Hepatocyte (in vitro differentiated cells): ENCODE results near the gene ZNF432. TPM values are rescaled to one million over a fixed set of nuclear protein-coding genes. Genes with fewer than 3 reads are reported as not detected.

Source experiments
- DNase-seq: peaks from one replicate; pipeline ENCODE4 v3.0.0-alpha.2; 2016; ENCODE audit warnings: low spot score
- H2AFZ ChIP-seq: fragments of 200-600 bp; sonication (generic); 2 replicates; pipeline ENCODE4 v1.6.0; 2016; ENCODE audit warnings: antibody characterized with exemption, mild to moderate bottlenecking
- H3K27ac ChIP-seq: fragments of 200-600 bp; sonication (generic); 2 replicates; pipeline ENCODE4 v1.5.1; 2016; ENCODE audit warnings: mild to moderate bottlenecking
- H3K27me3 ChIP-seq: fragments of 200-600 bp; sonication (generic); 2 replicates; pipeline ENCODE4 v1.6.1; 2016
- H3K36me3 ChIP-seq: fragments of 200-600 bp; sonication (generic); replicated peaks from 2 replicates; pipeline ENCODE4 v1.5.1; 2016; ENCODE audit warnings: low read depth; ENCODE audit not compliant: insufficient read depth
- H3K4me1 ChIP-seq: fragments of 200-600 bp; sonication (generic); 2 replicates; pipeline ENCODE4 v1.5.1; 2016; ENCODE audit warnings: mild to moderate bottlenecking, moderate library complexity; ENCODE audit not compliant: insufficient read depth
- H3K4me2 ChIP-seq: fragments of 200-600 bp; sonication (generic); 2 replicates; pipeline ENCODE4 v1.6.0; 2016
- H3K4me3 ChIP-seq: fragments of 200-600 bp; sonication (generic); 2 replicates; pipeline ENCODE4 v1.5.1; 2016; ENCODE audit warnings: mild to moderate bottlenecking
- H3K79me2 ChIP-seq: fragments of 200-600 bp; sonication (generic); 2 replicates; pipeline ENCODE4 v1.6.0; 2017; ENCODE audit warnings: mild to moderate bottlenecking
- H3K9me2 ChIP-seq: fragments of 200-600 bp; sonication (generic); replicated peaks from 2 replicates; pipeline ENCODE4 v1.6.0; 2017; ENCODE audit warnings: mild to moderate bottlenecking; ENCODE audit not compliant: insufficient read depth
- H3K9me3 ChIP-seq: fragments of 200-600 bp; sonication (generic); 2 replicates; pipeline ENCODE4 v1.5.1; 2016; ENCODE audit warnings: low read depth, mild to moderate bottlenecking
- H4K20me1 ChIP-seq: fragments of 200-600 bp; sonication (generic); 2 replicates; pipeline ENCODE4 v1.6.0; 2016; ENCODE audit warnings: mild to moderate bottlenecking; ENCODE audit not compliant: insufficient read depth, poor library complexity, severe bottlenecking
- CTCF ChIP-seq: fragments of 200-600 bp; sonication (generic); IDR thresholded peaks from 2 replicates; pipeline ENCODE4 v1.5.1; 2016; ENCODE audit warnings: antibody characterized with exemption, mild to moderate bottlenecking; ENCODE audit not compliant: poor library complexity
- EZH2 ChIP-seq: fragments of 200-600 bp; sonication (generic); IDR thresholded peaks from 2 replicates; pipeline ENCODE4 v1.6.1; 2016; ENCODE audit warnings: antibody characterized with exemption, mild to moderate bottlenecking, borderline replicate concordance
- EZH2phosphoT487 ChIP-seq: fragments of 200-600 bp; sonication (generic); IDR thresholded peaks from one replicate; pipeline ENCODE4 v1.6.1; 2018; ENCODE audit warnings: antibody characterized with exemption, mild to moderate bottlenecking, low read depth, moderate library complexity; ENCODE audit not compliant: unreplicated experiment, severe bottlenecking
- WGBS: methylation state at CpG from one replicate; pipeline ENCODE4 v1.1.6; 2016; ENCODE audit warnings: low lambda C conversion rate; ENCODE audit errors: missing lambda C conversion rate; 5-methylcytosine and 5-hydroxymethylcytosine counted together
- polyA plus RNA-seq: library from polyadenylated mRNA; unstranded; fragments of >200 nt; fragmentation: Nextera tagmentation; extraction: Ambion mirVana; gene quantifications from 2 replicates; pipeline ENCODE4 v1.2.1, GENCODE V29; 2016
- total RNA-seq: library from RNA; depleted of rRNA; stranded (reverse); fragments of >200 nt; gene quantifications from 2 replicates; pipeline ENCODE4 v1.2.3, GENCODE V29; 2014

Gene ZNF432
- total and polyA plus RNA-seq, 2 experiments from 2014 or later: 3.4 to 10.1 TPM

- no peak overlapping the region for H3K4me2 ChIP-seq
- H3K79me2 ChIP-seq: no peaks in the 10 kb centered on the region
- H4K20me1 ChIP-seq: no peaks in the 10 kb centered on the region
- H3K4me1 ChIP-seq: no peaks in the 10 kb centered on the region
- TF ChIP-seq EZH2phosphoT487 (no peak), EZH2 (no peak), CTCF (no peak)
- H3K9me2 ChIP-seq: no peaks in the 10 kb centered on the region
- H3K27ac ChIP-seq: no peak overlapping the region
- H3K36me3 ChIP-seq: peaks cover 27% of the 10 kb centered on the region
- no peak overlapping the region for H3K4me3 ChIP-seq
- peaks cover 42% of the 10 kb centered on the region for H3K9me3 ChIP-seq
- no peak overlapping the region for H2AFZ ChIP-seq
- no peaks in the 10 kb centered on the region for H3K27me3 ChIP-seq
- no peak for DNase-seq
- 100% methylated on average over 4 of the region's 4 CpGs for WGBS
These were observed 9.5 kb downstream of the ZNF432 start for GRCh38 chr19:52039169-52039568.

GRCh38 chr19:52034051-52034728 is 14.4 kb downstream of the ZNF432 start:
- H2AFZ ChIP-seq: no peak overlapping the region
- no peaks in the 10 kb centered on the region for H3K4me1 ChIP-seq
- H4K20me1 ChIP-seq: no peaks in the 10 kb centered on the region
- peaks cover 60% of the 10 kb centered on the region for H3K9me3 ChIP-seq
- TF ChIP-seq CTCF (no peak), EZH2 (no peak), EZH2phosphoT487 (no peak)
- H3K9me2 ChIP-seq: no peaks in the 10 kb centered on the region
- H3K27me3 ChIP-seq: no peaks in the 10 kb centered on the region
- peaks cover 5% of the 10 kb centered on the region for H3K79me2 ChIP-seq
- H3K36me3 ChIP-seq: peaks cover 25% of the 10 kb centered on the region
- DNase-seq: no peak
- H3K4me3 ChIP-seq: peak overlapping the region; percentile 14
- 99% methylated on average over 12 of the region's 12 CpGs for WGBS
- no peak overlapping the region for H3K27ac ChIP-seq
- H3K4me2 ChIP-seq: no peak overlapping the region

GRCh38 chr19:52028780-52029123 is 19.9 kb downstream of the ZNF432 start:
- H3K9me2 ChIP-seq: no peaks in the 10 kb centered on the region
- TF ChIP-seq EZH2 (no peak), CTCF (no peak), EZH2phosphoT487 (no peak)
- H4K20me1 ChIP-seq: no peaks in the 10 kb centered on the region
- peaks cover 38% of the 10 kb centered on the region for H3K79me2 ChIP-seq
- peak overlapping the region; percentile 98 for H3K27ac ChIP-seq
- H3K36me3 ChIP-seq: peaks cover 9% of the 10 kb centered on the region
- 22% methylated on average over 5 of the region's 5 CpGs for WGBS
- peak overlapping the region; percentile 85 for H3K4me3 ChIP-seq
- H3K9me3 ChIP-seq: peaks cover 33% of the 10 kb centered on the region
- peak overlapping the region; percentile 76 for H3K4me2 ChIP-seq
- peak overlapping the region; percentile 84 for H2AFZ ChIP-seq
- H3K27me3 ChIP-seq: no peaks in the 10 kb centered on the region
- H3K4me1 ChIP-seq: peaks cover 10% of the 10 kb centered on the region
- no peak for DNase-seq
